Limb (tissue), 2 donors: ENCODE results near the gene FBXL20.
"Not testable (repeated sequence)": the region's sequence is repeated elsewhere in the genome, so short reads cannot be mapped to it uniquely, and the experiment has no call there.

Source experiments
- DNase-seq, 2 donors: peaks; one replicate each; pipeline ENCODE4 v3.0.0-alpha.2; 2016; ENCODE audit errors: extremely low spot score in 2 of 2

The FBXL20 gene

DNA sequence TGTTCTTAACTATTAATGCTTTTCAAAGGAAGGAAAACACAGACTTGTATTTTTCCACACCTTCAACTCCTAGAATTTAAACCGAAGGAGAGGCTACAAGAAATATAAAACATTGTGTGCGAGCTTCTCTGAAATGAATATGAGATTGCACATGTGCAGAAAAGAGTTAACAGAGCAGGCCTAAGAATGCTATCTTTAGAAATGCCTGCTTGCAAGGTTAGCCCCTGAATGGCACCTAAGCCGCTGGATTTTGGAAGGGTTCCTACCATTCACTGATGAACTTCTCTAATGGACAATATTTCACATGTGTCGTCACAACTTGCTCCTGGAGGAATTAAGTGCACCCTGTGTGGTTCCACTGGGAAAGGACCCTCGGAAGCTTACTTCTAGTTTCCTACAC is 69.3 kb downstream of the FBXL20 start:
- no peak for DNase-seq

DNA sequence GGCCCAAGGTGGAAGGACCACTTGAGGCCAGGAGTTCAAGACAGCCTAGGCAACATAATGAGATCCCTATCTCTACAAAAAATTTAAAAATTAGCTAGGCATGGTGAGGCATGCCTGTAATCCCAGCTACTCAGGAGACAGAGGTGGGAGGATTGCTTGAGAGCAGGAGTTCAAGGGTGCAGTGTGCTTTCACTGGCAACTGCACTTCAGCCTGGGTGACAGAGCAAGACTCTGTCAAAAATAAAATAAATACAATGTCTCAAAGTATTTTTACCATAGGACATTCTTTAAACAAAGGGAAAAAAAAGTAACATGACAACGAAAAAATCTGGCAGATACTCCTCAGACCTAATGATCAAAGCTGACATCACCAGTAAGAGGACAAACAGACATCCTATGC is 72.6 kb downstream of the FBXL20 start:
- no peak for DNase-seq

DNA sequence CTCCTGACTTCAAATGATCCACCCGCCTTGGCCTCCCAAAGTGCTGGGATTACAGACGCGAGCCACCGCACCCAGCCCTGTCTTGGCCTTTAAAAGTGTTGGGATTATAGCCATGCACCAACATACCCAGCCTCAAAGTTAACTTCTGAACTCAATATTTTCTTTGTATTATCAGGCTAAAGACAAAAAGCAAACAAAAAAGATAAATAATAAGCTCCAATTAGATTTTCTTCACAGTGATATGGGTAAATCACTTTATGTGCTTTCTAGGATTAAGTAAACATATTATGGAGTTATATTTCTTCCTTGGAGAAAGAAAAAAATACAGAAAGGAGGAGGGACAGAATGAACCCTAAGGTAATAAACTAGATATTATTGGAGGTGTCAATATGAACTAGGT is 74.3 kb downstream of the FBXL20 start:
- no peak for DNase-seq

DNA sequence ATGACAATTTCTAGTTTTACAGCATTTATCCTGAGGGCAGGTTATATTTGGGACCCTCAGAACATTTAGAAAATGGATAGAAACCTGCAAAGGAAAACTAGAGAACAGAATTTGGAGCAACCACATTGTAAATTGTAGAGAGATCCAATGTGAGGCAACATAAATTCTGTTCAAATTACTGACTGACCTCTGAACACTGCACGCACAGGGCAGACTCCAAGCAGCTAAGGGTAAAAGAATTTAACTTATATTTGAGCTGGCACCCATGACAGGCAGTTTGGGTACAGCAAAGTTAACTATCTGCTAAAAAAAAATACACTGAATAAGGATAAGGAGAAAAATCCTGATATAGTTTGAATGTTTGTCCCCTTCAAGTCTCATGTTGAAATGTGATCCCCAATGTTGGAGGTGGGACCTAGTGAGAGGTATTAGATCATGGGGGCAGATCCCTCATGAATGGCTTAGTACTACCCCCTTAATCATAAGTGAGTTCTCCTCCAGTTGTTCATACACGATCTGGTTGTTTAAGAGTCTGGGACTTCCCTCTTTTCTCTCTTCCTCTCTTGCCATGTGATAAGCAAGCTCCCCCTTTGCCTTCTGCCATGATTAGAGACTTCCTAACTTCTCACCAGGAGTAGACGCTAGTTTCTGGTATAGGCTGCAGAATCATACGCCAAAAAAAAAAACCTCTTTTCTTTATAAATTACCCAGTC is 75.7 kb downstream of the FBXL20 start:
- no peak for DNase-seq

DNA sequence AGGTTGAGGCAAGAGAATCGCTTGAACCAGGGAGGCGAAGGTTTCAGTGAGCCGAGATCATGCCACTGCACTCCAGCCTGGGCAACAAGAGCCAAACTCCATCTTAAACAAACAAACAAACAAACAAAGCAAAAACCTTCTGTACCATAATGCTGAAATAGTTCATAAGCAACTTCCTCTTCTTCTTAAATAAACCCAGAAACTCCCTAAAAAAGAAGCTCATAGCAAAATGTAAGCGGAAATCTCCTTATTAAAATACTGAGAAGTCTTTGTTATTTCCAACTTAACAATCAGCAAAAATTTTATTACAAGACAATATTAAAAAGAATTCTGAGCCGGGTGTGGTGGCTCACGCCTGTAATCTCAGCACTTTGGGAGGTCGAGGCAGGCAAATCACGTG is 82.8 kb downstream of the FBXL20 start:
- no peak for DNase-seq

DNA sequence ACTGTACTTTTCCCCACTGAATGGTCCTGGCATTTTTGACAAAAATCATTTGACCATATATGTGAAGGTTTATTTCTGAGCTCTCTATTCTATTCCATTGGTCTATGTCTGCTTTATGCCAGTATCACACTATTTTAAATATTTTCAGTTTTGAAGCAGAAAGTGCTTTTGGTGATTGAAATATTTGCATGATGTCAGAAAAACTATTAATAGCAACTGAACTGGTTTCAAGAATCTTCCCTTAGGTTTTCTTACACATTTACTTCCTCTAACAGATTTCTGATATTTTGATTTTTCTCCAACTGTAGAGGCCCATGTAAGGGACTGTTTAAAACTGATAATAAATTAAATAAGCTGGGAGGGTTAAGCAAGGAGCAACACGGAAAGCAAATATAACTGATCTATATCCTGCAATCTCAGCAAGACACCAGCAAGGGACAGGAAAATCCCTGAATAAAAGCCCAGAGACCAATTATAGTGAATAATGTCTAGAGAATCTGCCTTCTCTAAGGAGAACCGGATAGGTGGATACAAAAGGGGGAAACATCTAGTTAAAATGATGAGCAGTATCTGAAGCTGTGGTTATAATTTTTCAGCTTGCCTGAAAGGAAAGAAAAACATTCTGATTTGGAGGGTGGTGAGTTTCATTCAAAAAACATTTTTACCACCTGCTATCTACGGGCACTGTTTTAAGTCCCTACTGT is 94.8 kb downstream of the FBXL20 start:
- DNase-seq = peak in 1 of 2 donors; percentile 22

DNA sequence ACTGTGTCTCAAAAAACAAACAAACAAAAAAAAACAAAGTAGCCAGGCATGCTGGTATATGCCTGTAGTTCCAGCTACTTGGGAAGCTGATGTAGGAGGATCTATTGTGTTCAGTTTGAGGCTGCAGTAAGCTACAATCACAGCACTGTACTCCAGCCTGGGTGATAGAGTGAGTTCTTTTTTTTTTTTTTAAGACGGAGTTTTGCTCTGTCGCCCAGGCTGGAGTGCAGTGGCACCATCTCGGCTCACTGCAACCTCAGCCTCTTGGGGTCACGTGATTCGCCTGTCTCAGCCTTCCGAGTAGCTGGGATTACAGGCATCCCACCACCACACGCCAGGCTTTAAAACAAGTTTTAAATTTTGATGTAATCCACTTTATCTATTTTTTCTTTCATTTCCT is 95.4 kb downstream of the FBXL20 start:
- DNase-seq = no peak

DNA sequence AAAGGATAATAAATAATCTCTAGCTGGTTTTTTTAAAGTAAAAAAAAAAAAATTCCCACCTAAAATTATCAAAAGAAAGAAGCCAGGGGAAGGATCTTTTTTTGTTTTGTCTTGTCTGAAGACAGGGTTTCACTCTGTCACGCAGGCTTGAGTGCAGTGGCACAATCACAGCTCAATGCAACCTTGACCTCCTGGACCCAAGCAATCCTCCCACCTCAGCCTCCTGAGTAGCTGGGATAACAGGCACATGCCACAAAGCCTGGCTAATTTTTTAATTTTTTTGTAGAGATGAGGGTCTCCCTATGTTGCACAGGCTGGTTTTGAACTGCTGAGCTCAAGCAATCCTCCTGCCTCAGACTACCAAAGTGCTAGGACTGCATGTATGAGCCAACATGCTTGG is 97.2 kb downstream of the FBXL20 start:
- DNase-seq = no peak

DNA sequence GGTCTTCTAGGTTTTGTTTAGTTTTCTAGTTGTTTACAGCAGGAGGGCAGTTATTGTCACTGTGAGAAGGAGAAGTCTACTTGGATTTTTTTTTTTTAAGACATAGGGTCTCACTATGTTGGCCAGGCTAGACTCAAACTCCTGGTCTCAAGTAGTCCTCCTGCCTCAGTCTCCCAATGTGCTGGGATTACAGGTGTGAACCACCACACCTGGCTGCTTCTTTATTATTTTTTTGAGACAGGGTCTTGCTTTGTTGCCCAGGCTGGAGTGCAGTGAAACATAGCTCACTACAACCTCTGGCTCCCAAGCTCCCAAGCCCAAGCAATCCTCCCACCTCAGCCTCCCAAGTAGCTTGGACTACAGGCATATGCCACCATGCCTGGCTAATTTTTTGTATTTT is 107.4 kb downstream of the FBXL20 start:
- DNase-seq = no peak

DNA sequence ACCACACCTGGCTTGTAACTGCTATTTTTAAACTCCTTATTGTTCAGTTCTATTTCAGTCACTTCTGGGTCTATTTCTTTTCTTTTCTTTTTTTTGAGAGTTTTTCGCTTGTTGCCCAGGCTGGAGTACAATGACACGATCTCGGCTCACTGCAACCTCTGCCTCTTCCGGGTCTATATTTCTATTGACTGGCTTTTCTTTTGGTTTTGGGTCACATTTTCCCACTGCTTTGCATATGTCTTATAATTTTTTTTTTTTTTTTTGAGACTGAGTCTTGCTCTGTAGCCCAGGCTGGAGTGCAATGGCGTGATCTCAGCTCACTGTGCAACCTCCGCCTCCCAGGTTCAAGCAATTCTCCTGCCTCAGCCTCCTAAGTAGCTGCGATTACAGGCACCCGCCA is 108.9 kb downstream of the FBXL20 start:
- not testable (repeated sequence) for DNase-seq

DNA sequence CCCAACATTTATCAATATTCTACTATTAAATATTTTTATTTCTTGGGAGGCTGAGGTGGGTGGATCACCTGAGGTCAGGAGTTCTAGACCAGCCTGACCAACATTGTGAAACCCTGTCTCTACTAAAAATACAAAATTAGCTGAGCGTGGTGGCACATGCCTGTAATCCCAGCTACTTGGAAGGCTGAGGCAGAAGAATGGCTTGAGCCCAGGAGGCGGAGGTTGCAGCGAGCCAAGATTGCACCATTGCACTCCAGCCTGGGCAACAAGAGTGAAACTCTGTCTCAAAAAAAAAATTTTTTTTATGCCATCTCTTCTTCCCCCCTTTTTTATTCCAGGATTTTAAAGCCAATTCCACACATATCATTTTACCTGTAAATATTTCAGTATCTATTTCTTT is 114.9 kb downstream of the FBXL20 start:
- not testable (repeated sequence) for DNase-seq

DNA sequence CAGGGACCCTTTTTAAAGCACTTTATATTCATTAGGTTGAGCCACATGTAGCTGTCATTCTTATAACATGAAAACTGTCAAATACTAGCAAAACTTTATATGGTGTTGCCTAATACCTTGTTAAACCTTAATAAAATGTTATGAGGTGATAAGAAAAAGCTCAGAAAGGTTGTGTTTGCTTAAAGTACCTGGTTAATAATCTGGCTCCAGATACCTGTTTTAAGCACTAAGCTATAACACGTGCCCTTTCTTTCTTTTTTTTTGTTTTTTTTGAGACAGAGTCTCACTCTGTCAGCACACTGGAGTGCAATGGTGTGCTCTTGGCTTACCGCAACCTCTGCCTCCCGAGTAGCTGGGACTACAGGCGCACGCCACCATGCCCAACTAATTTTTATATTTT is 116.7 kb downstream of the FBXL20 start:
- no peak for DNase-seq

DNA sequence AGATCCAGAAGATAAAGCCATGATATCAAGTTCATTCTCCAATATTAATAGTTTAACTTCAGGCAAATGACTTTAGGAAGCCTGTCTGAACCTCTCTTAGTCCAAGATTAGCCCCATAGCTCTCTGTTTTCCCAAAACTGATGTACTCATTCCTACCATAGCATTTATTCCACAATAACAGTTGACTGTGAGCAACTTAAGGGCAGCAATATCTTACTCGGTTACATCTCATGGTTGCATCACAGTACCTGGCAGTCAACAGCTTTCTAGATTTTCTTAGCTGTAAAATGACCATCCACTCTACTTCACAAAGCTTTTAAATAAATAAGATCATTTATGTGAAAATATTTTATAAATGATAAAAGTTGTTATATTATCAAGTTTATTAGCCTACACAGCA is 117.5 kb downstream of the FBXL20 start:
- no peak for DNase-seq

DNA sequence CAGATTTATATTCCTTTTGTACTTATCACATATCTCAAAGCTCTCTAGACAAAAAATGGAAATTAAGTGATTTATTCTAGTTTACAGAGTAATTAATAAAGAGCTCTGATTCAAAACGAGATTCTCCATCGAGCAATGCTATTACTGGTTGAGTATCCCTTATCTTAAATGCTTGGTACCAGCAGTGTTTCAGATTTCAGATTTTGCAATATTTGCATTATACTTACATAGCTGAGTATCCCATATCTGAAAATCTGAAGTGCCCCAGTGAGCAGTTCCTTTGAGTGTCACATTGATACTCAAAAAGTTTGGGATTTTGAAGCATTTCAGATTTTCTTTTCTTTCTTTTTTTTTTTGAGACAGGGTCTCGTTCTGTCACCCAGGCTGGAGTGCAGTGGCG is 118.3 kb downstream of the FBXL20 start:
- DNase-seq = no peak

DNA sequence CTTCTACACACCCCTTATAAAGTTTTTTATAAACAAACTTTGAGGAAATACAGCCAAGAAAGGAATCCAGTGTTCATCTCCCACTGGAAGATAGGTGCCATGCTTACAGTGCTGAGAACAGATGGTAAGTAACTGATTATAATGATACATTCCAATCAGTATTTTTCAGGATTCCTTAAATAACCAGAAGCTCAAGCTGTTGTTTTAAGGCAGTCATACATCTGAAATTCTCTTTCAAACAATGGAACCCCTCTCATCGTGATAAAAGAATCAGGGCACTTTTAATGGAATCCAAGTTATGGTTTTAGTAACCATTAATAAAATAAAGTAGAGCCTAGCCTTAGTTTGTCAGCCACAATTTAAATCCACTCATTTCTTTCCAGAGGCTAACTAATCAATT is 119.6 kb downstream of the FBXL20 start:
- DNase-seq = no peak

DNA sequence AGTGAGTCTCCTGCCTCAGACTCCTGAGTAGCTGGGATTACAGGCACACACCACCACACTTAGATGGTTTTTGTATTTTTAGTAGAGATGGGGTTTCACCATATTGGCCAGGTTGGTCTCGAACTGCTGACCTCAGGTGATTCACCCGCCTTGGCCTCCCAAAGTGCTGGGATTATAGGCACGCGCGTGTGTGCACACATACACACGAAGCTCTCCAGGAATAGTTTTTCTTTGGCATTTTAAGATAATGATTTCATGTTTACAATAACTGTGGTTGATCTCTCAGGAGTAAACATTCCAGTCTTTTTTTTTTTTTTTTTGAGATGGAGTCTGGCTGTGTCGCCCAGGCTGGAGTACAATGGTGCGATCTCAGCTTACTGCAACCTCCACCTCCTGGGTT is 123.2 kb downstream of the FBXL20 start:
- not testable (repeated sequence) for DNase-seq

DNA sequence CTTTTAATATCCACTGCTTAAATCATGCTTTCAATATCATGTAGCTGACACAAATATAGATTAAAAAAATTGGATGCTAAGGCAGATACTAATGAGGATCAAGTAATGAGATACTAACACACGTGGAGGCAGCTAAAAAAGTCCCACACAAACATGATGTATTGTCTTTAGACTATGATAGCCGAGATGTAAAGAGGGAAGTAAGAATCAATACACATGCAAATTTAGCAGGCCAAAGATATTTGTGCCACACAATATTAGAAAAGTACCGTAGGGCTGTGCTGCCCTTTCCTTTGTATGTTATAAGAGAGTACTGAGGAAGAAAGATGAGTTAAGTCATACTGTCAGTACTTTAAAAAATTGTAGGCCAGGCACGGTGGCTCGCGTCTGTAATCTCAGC is 124.3 kb downstream of the FBXL20 start:
- no peak for DNase-seq

DNA sequence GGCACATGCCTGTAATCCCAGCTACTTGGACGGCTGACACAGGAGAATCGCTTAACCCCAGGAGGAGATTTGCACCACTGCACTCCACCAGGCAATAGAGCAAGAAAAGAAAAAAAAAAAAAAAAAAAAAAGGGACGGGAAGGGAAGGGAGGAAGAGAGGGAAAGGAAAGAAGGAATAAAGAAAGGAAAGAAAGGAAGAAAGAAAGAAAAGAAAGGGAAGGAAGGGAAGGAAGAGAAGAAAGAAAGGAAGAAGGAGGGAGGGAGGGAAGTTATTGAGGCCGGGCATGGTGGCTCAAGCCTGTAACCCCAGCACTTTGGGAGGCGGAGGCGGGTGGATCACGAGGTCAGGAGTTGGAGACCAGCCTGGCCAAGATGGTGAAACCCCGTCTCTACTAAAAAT is 125.3 kb downstream of the FBXL20 start:
- no peak for DNase-seq

DNA sequence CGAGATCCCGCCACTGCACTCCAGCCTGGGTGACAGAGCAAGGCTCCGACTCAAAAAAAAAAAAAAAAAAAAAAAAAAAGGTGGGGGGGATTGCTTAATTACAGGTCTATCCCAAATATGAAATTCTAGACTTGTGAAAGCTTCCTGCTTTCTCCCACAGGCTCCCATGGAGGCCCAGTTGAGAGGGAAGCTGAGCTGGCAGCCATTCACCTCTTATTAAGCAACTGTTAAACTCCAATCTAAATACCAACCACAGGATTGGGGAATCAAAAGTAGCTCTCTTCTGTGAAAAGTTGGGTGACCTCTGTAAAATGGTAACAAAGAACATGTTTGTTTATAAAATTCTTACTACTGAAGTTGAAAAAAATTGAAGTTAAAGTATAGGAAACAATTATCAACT is 129.9 kb downstream of the FBXL20 start:
- DNase-seq = no peak

DNA sequence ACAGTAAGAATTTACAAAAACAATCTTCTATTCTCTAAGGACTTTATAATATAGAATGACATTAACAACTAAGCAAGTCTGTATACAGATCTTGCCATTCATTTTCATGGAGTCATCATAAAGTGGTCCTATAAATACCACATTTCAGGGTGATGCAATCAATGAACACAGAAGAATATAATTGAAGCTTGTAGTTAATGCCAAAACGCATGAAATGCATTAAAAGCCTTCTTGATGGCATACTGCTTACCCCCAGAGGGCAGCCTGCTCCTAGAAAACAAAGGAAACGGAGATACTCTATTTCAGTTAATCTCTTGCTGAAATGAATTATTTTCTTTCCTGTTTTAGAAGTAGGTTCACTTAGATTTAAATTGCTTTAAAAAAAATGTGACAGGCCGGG is 130.5 kb downstream of the FBXL20 start:
- no peak for DNase-seq

DNA sequence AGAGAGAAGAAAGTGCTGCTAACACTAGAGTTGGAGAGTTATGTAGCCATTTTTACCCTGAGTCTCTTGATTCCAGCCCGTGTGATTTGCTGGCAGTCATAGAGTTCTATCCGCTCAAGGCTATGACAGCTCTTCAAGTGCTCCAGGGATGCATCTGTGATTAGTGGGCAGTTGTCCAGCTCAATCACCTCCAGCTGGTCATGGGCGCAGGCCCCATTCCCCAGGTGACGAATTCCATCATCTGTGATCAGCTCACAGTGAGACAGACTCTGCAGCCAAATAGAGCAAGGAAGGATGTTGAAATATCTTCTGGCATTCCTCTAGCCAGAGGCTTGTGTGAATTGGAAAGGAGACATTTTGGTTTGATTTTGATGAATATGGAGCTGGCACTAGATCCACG is 137.3 kb downstream of the FBXL20 start:
- DNase-seq = no peak

DNA sequence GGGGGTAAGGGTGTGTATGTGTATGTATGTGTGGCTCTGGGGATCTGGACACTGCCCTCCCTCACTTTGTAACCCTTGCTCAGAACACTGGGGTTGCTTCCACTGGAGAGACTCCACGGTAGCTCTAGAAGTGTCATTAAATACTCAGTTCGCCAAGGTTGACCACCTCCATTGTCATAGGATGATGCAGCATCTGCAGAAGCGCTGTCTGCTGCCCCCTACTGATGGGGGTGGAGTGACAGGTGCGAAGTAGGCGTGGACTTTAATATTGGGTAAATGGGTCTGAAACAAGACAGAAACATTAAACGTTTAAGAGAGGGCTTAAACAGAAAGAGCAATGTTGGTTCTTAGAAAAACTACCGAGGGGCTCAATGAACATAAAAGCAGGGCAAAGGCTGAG is 140.1 kb downstream of the FBXL20 start:
- no peak for DNase-seq

DNA sequence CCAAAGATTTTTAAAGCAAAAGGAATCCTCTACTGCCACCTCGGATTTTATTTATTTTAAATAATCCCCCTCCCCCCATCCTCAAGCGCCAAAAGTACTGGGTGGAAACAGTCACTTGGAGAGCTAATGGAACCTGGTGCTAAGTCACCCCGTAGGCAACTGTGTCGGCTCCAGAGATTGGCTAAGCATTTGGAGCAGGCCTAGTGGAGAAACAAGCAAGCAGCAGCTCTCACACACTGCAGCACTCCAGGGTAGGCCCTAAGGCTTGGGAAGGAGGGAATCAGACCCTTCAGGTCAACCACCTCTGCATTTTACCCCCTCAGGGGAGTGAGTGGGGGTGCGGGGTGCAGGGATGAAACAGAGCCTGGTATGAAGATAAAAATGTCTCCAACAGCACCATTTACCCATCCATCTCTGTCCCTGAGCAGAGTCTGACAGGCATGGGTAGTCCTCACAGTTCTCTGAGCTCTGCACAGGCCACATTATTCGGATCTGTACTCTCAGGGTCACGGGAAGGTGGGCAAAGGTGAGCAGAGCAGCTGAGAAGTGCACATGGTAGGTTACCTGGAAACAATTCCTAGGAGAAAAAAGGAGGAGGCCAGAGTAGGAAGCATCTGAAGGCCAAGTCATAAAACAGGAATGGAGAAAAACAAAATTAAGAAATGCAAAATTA is 148.5 kb downstream of the FBXL20 start:
- no peak for DNase-seq
